ENCODE results near the gene GPR152. TPM values are rescaled to one million over a fixed set of nuclear protein-coding genes. Genes with fewer than 3 reads are reported as not detected.

The GPR152 gene
- total RNA-seq, 2 donors from 2014 or later, result not detected

DNA sequence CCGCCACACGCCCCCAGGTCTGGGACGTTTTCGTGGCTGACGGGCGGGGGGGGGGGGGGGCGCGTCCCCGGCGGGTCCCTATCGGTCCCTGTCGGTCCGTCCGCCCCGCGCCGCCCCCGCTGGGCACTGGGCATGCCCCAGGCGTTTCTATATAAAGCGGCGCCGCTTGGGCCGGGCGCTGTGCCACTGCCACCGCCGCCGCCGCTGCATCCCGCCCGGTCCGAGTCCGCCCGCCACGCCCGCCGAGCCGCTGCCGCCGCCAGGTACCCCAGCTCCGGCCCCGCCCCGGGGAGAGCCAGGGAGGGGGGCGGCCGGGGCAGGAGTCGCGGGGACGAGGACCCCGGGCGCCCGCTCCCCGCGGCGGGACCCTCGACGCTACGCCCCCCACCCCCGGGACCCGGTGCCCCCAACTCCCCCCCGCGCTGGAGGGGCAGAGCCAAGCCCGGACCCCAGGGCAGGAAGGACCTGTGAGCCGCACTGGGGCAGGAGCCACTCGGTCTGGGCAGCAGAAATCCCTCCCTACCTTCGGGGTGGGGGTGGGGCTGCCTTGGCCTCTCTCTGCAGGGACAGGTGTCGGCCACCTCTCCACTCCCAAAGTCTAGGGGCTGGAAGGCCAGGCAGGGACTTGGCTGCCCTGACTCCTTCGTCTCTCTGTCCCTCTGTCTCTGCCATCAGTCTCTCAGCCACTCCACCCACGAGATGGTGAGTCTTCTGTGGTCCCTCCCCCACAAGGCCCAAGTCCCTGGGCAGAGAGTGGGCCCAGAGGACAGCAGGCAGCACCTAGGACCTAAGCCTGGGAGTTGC lies 36.8 kb downstream of the GPR152 start, which contains the start of gene CARNS1:
Gene CARNS1 (plus strand): TSS at position 178 of the 804 bp plus-strand sequence. CDS start 522 bp downstream, at position 700.
- H3K4me1 Mint-ChIP-seq (ENCODE audit: low read depth in 2 of 2), result peaks cover 30 to 38% of the 10 kb centered on the region in 2 donors
- H3K36me3 Mint-ChIP-seq, result no peaks in the 10 kb centered on the region
- H3K9me3 Mint-ChIP-seq, result no peaks in the 10 kb centered on the region
- DNase-seq (ENCODE audit: low spot score) (no peak), ATAC-seq (peak; percentile 25 to 29)
- peak within 1 kb of the TSS; percentile 39 to 86 for H3K27ac Mint-ChIP-seq
- no peaks in the 10 kb centered on the region for H3K27me3 Mint-ChIP-seq
- peak within 1 kb of the TSS; percentile 72 for H3K4me3 Mint-ChIP-seq

- Mint-ChIP-seq H3K4me1 (ENCODE audit: low read depth in 2 of 2) (peaks cover 41 to 46% of the 10 kb centered on the region in 2 donors), H3K9me3 (no peaks in the 10 kb centered on the region)
These were observed 39.2 kb downstream of the GPR152 start for GRCh38 chr11:67413266-67413849.

GRCh38 chr11:67412495-67413179 lies 39.9 kb downstream of the GPR152 start:
- Mint-ChIP-seq H3K4me3 (no peak overlapping the region), H3K9me3 (no peaks in the 10 kb centered on the region), H3K27ac (peak overlapping the region; percentile 17 to 62), H3K36me3 (no peaks in the 10 kb centered on the region), H3K27me3 (no peaks in the 10 kb centered on the region), H3K4me1 (ENCODE audit: low read depth in 2 of 2) (peaks cover 47 to 49% of the 10 kb centered on the region in 2 donors)
- ATAC-seq (no peak), DNase-seq (ENCODE audit: low spot score) (no peak)

More at GRCh38 chr11:67413266-67413849, 39.2 kb downstream of the GPR152 start:
- H3K27me3 Mint-ChIP-seq, result no peaks in the 10 kb centered on the region
- no peaks in the 10 kb centered on the region for H3K36me3 Mint-ChIP-seq
- ATAC-seq (no peak), DNase-seq (ENCODE audit: low spot score) (no peak)
- H3K4me3 Mint-ChIP-seq, result peak overlapping the region; percentile 24
- peak overlapping the region; percentile 17 to 62 for H3K27ac Mint-ChIP-seq

GRCh38 chr11:67411785-67412152 lies 40.8 kb downstream of the GPR152 start:
- no peaks in the 10 kb centered on the region for H3K9me3 Mint-ChIP-seq
- ATAC-seq (no peak), DNase-seq (ENCODE audit: low spot score) (no peak)
- H3K4me1 Mint-ChIP-seq (ENCODE audit: low read depth in 2 of 2), result peaks cover 53 to 55% of the 10 kb centered on the region in 2 donors
- H3K27ac Mint-ChIP-seq, result peak overlapping the region; percentile 62 to 97
- no peaks in the 10 kb centered on the region for H3K27me3 Mint-ChIP-seq
- H3K4me3 Mint-ChIP-seq, result no peak overlapping the region
- H3K36me3 Mint-ChIP-seq, result no peaks in the 10 kb centered on the region

DNA sequence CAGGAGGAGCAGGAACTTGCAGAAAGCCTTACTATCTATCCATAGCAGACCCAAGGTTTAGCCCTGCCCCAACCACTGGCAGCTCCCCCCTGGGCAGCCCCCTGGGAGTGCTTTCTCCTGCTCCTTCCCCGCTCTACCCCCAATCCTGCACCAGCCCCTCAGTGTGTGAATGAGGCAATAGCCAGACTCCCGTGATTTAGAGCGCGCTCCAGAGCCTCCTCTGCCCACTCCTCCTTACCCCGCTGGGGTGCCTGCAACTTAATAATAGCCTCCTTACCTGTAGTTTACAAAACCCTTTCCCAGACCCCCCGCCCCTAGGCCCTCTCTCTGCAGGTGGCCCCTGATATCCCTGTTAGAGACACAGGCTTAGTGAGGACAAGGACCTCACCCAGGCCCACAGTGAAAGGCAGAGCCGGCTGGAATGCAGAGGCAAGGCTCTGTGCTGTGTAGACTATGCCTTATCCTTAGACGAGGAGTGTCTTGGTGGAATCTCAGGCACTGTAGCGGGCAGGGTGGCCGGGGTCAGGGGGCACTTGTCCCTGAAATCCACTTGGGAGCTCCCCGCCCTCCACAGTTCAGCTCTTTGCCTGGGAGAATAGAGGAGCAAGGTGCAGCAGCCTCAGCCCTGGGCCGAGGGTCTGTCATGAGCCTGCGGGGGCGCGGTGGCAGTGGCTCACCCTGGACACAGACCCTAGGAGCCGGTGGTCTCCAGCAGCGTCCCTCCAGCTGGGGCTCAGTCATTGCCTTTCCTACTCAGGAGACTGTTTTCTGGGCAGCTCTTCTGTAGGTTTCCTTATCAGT lies 41.3 kb downstream of the GPR152 start:
- ATAC-seq (no peak), DNase-seq (ENCODE audit: low spot score) (no peak)
- H3K9me3 Mint-ChIP-seq, result no peaks in the 10 kb centered on the region
- peak overlapping the region; percentile 97 for H3K27ac Mint-ChIP-seq
- no peaks in the 10 kb centered on the region for H3K36me3 Mint-ChIP-seq
- H3K27me3 Mint-ChIP-seq, result no peaks in the 10 kb centered on the region
- H3K4me3 Mint-ChIP-seq, result peak overlapping the region; percentile 75
- peaks cover 47 to 52% of the 10 kb centered on the region in 2 donors for H3K4me1 Mint-ChIP-seq (ENCODE audit: low read depth in 2 of 2)

DNA sequence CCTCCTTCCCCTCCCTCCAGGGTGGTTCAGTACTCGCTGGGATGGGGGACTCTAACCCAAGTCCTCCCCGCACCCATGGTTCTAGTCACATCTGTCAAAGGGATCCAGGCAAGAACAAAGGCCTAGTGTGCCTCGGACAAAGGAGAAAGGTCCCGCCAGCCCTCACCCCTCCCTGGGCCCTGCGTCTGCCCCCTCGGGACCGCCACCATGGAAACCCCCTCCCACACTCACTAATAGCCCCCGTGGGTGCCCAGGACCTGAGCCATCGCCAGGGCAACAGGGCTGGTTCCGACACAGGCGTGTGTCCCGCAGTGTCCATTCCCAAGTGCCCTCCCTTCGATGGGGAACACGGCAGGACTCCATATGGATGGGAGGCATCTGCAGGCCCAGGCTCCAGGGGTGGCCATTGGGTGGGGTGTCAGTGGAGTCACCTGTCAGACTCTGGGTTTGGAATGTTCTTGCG lies 42.1 kb downstream of the GPR152 start:
- Mint-ChIP-seq H3K27ac (peak overlapping the region; percentile 97), H3K9me3 (no peaks in the 10 kb centered on the region), H3K4me3 (peak overlapping the region; percentile 75), H3K27me3 (no peaks in the 10 kb centered on the region), H3K4me1 (ENCODE audit: low read depth in 2 of 2) (peaks cover 45 to 51% of the 10 kb centered on the region in 2 donors), H3K36me3 (no peaks in the 10 kb centered on the region)
- no peak for DNase-seq (ENCODE audit: low spot score)
- ATAC-seq, result no peak

- Mint-ChIP-seq H3K27me3 (no peaks in the 10 kb centered on the region), H3K4me3 (peak overlapping the region; percentile 75), H3K36me3 (no peaks in the 10 kb centered on the region), H3K9me3 (no peaks in the 10 kb centered on the region), H3K27ac (peak overlapping the region; percentile 97), H3K4me1 (ENCODE audit: low read depth in 2 of 2) (peaks cover 48 to 55% of the 10 kb centered on the region in 2 donors)
- ATAC-seq (peak in 1 of 2 donors; percentile 2), DNase-seq (ENCODE audit: low spot score) (no peak)
These were observed 42.7 kb downstream of the GPR152 start for GRCh38 chr11:67409781-67410368.

DNA sequence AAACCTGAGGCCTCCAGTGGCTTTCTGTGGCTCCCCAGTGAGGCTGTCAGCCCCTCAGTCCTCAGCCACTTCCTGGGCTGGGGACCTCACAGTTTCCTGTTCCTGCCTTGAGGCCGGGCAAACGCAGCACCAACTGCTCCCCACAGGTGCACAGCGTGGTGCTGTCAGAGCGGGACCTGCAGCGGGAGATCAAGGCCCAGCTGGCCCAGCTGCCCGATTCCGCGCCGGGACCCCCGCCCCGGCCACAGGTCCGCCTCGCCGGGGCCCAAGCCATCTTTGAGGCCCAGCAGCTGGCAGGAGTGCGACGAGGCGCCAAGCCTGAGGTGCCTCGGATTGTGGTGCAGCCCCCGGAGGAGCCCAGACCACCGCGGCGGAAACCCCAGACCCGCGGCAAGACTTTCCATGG lies 43.3 kb downstream of the GPR152 start:
- ATAC-seq, result peak; percentile 81 to 84
- DNase-seq (ENCODE audit: low spot score), result peak; percentile 83
- H3K4me1 Mint-ChIP-seq (ENCODE audit: low read depth in 2 of 2), result peaks cover 54 to 61% of the 10 kb centered on the region in 2 donors
- no peaks in the 10 kb centered on the region for H3K36me3 Mint-ChIP-seq
- peak overlapping the region; percentile 83 for H3K4me3 Mint-ChIP-seq
- H3K27ac Mint-ChIP-seq, result peak overlapping the region; percentile 97
- H3K9me3 Mint-ChIP-seq, result no peaks in the 10 kb centered on the region
- no peaks in the 10 kb centered on the region for H3K27me3 Mint-ChIP-seq

DNA sequence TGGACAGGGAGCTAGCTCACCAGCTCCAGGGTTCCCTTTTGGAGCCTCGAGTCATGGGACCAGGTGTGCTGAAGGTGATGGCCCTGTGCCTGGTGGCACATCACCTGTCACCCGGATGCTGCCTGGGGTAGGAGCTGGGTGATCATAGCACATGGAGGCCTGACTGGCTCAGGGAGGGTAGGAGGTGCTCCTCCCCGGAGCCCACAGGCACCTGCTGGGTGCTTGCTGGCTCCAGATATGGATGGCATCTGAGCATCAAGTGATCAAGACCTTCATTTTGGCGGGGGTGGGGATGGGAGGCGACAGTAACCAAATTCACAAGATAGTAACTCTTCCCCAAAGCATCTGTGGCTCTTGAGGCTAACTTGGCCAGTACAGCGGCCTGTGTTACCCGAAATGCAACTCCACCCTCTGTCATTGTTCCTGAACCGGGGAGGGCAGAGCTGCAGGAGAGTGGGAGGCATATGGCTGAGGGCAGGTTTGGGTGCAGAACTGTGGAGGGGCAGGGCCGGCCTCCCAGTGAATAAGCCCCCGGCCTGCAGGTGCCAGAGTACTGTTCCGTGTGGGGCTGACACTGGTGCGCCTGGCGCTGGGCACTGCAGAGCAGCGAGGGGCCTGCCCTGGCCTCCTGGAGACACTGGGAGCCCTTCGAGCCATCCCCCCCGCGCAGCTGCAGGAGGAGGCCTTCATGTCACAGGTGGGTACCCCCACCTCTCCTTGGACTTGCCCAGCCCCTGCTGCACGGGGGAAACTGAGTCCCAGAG lies 43.9 kb downstream of the GPR152 start:
- no peaks in the 10 kb centered on the region for H3K9me3 Mint-ChIP-seq
- ATAC-seq, result peak; percentile 5 to 30

DNA sequence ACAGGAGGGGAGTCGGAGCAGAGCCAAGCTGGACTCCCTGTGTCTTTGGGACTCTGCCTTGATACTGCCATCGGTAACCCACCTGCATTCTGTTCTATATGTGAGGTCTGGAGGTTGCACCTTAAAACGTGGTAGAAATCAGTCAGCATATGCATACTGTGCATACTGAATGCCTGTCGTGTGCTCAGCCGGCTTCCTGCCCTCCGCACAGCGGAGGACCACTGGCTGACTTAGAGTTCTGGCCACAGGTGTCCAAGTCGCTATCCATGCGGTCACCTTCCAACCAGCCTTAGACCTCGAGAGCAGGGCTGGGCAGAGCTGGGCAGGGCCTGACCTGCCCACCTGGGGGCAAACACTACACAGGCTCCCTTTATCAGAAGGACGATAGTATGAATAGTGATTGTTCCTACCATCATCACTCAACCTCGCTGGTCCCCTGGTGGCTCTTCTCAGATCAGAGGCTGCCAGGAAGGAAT lies 44.8 kb downstream of the GPR152 start:
- H3K9me3 Mint-ChIP-seq, result no peaks in the 10 kb centered on the region
- peaks cover 53 to 58% of the 10 kb centered on the region in 2 donors for H3K4me1 Mint-ChIP-seq (ENCODE audit: low read depth in 2 of 2)
- no peak for ATAC-seq
- no peaks in the 10 kb centered on the region for H3K27me3 Mint-ChIP-seq
- DNase-seq (ENCODE audit: low spot score), result no peak
- H3K4me3 Mint-ChIP-seq, result peak overlapping the region; percentile 83
- peak overlapping the region; percentile 97 for H3K27ac Mint-ChIP-seq
- no peaks in the 10 kb centered on the region for H3K36me3 Mint-ChIP-seq

More for the DNA sequence above, 43.9 kb downstream of the GPR152 start:
- H3K27ac Mint-ChIP-seq, result peak overlapping the region; percentile 97
- peak overlapping the region; percentile 83 for H3K4me3 Mint-ChIP-seq
- no peaks in the 10 kb centered on the region for H3K27me3 Mint-ChIP-seq
- no peak for DNase-seq (ENCODE audit: low spot score)
- no peaks in the 10 kb centered on the region for H3K36me3 Mint-ChIP-seq
- peaks cover 56 to 61% of the 10 kb centered on the region in 2 donors for H3K4me1 Mint-ChIP-seq (ENCODE audit: low read depth in 2 of 2)

DNA sequence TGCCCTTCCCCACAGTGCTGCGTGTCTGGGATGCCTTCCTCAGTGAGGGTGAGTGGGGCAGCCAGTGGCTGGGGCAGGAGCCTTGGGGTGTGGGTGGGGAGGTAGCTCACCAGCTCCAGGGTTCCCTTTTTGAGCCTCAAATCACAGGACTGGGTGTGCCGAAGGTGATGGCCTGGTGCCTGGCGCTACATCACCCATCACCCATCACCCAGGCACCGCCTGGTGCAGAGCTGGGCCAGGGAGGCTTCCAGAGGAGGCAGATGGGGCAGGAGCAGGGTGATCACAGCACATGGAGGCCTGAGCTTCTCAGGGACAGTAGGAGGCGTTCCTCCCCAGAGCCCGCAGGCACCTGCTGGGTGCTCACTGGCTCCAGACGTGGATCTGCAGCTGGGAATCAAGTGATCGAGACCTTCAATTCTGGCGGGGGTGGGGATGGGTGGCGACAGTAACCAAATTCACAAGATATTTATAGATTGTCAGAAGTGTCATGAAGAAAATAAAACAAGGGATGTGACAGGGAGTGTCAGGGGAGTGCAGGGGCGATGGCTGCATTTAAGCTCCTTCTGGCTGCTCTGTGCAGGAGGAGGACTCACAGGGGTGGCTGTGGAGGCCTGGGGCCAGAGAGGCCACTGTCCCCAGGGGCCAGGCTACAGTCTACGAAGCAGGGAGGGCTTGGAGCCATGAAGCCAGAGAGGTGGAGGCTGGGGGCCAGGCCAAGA lies 45.4 kb downstream of the GPR152 start:
- DNase-seq (ENCODE audit: low spot score), result no peak
- H3K27ac Mint-ChIP-seq, result peak overlapping the region; percentile 97
- H3K4me1 Mint-ChIP-seq (ENCODE audit: low read depth in 2 of 2), result peaks cover 50 to 54% of the 10 kb centered on the region in 2 donors
- no peaks in the 10 kb centered on the region for H3K9me3 Mint-ChIP-seq
- no peak for ATAC-seq
- H3K27me3 Mint-ChIP-seq, result no peaks in the 10 kb centered on the region
- H3K36me3 Mint-ChIP-seq, result no peaks in the 10 kb centered on the region
- H3K4me3 Mint-ChIP-seq, result peak overlapping the region; percentile 83

Data from natural killer cell treated with Interleukin-12 subunit alpha and Interleukin-12 subunit beta and Interleukin-15 and Interleukin-18, amount 100 ng/mL, for 72 hours (primary cell).